A549 (cell line): ENCODE data around the gene MYLK. TPM values are rescaled to one million over a fixed set of nuclear protein-coding genes. Genes with fewer than 3 reads are reported as not detected.

Experiments
- ATAC-seq, 2 experiments: fragments of 200-7000 bp in 1 of 2; fragments of >200 bp in 1 of 2; cut with Nextera tagmentation in 1 of 2; cut with Tn5 transposase in 1 of 2; 3 replicates each; pipeline versions ENCODE4 v1.8.0 to v1.9.1; 2018 to 2020; ENCODE audit warnings: mild to moderate bottlenecking in 1 of 2, moderate library complexity in 1 of 2
- CTCF ChIA-PET: fragments of 300-600 bp; sonication (Branson Sonifier 250); formaldehyde crosslinking; extraction: SDS; loops from one replicate; lab custom pipeline; 2021; ENCODE audit warnings: antibody characterized with exemption, inconsistent platforms; lab: Yijun Ruan, JAX
- POLR2A ChIA-PET: fragments of 350-600 bp; formaldehyde crosslinking; extraction: SDS; loops from one replicate; lab custom pipeline; 2021; ENCODE audit warnings: antibody characterized with exemption, inconsistent platforms; lab: Yijun Ruan, JAX
- DNase-seq, 2 experiments: peaks; one replicate each; pipeline versions ENCODE4 v3.0.0 to v3.0.0-alpha.2; 2011 to 2016; ENCODE audit warnings: low read depth in 1 of 2, low spot score in 1 of 2
- FAIRE-seq: peaks from 2 replicates; lab custom pipeline; 2011; peaks lifted over from hg19 to GRCh38; lab: Jason Lieb, UNC
- H3K27ac ChIP-seq, 2 experiments: fragments of >200 bp; sonication (Bioruptor Twin); formaldehyde crosslinking; 3 replicates each; pipeline ENCODE4 v1.5.1; 2016 to 2017
- H3K4me1 ChIP-seq: fragments of >200 bp; sonication (Bioruptor Twin); formaldehyde crosslinking; 3 replicates; pipeline ENCODE4 v1.6.1; 2016
- H3K4me2 ChIP-seq: fragments of >200 bp; sonication (Bioruptor Twin); formaldehyde crosslinking; 3 replicates; pipeline ENCODE4 v1.6.1; 2016
- H3K4me3 ChIP-seq: fragments of >200 bp; sonication (Bioruptor Twin); formaldehyde crosslinking; 3 replicates; pipeline ENCODE4 v1.5.1; 2016
- H3K9me3 ChIP-seq: fragments of >200 bp; sonication (Bioruptor Twin); formaldehyde crosslinking; 3 replicates; pipeline ENCODE4 v1.6.1; 2016
- CEBPB ChIP-seq, 2 experiments: fragments of >200 bp in 1 of 2; sonication (Bioruptor Twin) in 1 of 2; formaldehyde crosslinking in 1 of 2; IDR thresholded peaks; 2 replicates each; pipeline ENCODE4 v1.6.1; 2012 to 2016
- EHF ChIP-seq: fragments of 250-450 bp; sonication (Bioruptor Pico); IDR thresholded peaks from 2 replicates; pipeline ENCODE4 v1.5.0; 2020; ENCODE audit warnings: mild to moderate bottlenecking
- EHMT2 ChIP-seq: fragments of 200-600 bp; sonication (generic); IDR thresholded peaks from 2 replicates; pipeline ENCODE4 v1.6.1; 2016; ENCODE audit warnings: antibody characterized with exemption, low read depth, mild to moderate bottlenecking, moderate library complexity
- FOSB ChIP-seq: fragments of 250-450 bp; sonication (Bioruptor Pico); IDR thresholded peaks from 2 replicates; pipeline ENCODE4 v1.5.0; 2020; ENCODE audit warnings: mild to moderate bottlenecking, moderate library complexity
- HEYL ChIP-seq: fragments of 250-450 bp; sonication (Bioruptor Pico); IDR thresholded peaks from 2 replicates; pipeline ENCODE4 v1.8.0; 2021; ENCODE audit warnings: mild to moderate bottlenecking, moderate library complexity
- HMGXB4 ChIP-seq: fragments of 250-450 bp; sonication (Bioruptor Pico); IDR thresholded peaks from 2 replicates; pipeline ENCODE4 v1.5.0; 2021; ENCODE audit warnings: mild to moderate bottlenecking, moderate library complexity, borderline replicate concordance
- MAX ChIP-seq: IDR thresholded peaks from 2 replicates; pipeline ENCODE4 v1.6.1; 2012
- MYC ChIP-seq: IDR thresholded peaks from 2 replicates; pipeline ENCODE4 v1.6.1; 2012; ENCODE audit warnings: mild to moderate bottlenecking, inconsistent platforms, low read length, improper control_type of control experiment, borderline replicate concordance
- NFE2L2 ChIP-seq: fragments of 150-350 bp; conservative IDR thresholded peaks from 2 replicates; pipeline ENCODE4 v1.6.1; 2014; ENCODE audit warnings: low read length
- NR3C1 ChIP-seq: fragments of >200 bp; sonication (Bioruptor Twin); formaldehyde crosslinking; IDR thresholded peaks from 3 replicates; pipeline ENCODE4 v1.6.1; 2017
- POLR2A ChIP-seq: IDR thresholded peaks from 2 replicates; pipeline ENCODE4 v1.6.1; 2012; ENCODE audit warnings: mild to moderate bottlenecking, low read length
- POLR2AphosphoS2 ChIP-seq: conservative IDR thresholded peaks from 2 replicates; pipeline ENCODE4 v1.6.1; 2012; ENCODE audit warnings: low read length, improper control_type of control experiment, inconsistent platforms
- RCOR1 ChIP-seq: fragments of 150-350 bp; IDR thresholded peaks from 2 replicates; pipeline ENCODE4 v1.6.1; 2014; ENCODE audit warnings: antibody characterized with exemption, low read length, low read depth
- RFX5 ChIP-seq: fragments of 450-650 bp; IDR thresholded peaks from 2 replicates; pipeline ENCODE4 v1.7.1; 2014; ENCODE audit warnings: antibody characterized with exemption, mild to moderate bottlenecking, moderate library complexity
- SREBF2 ChIP-seq: fragments of 450-650 bp; IDR thresholded peaks from 2 replicates; pipeline ENCODE4 v1.6.1; 2014; ENCODE audit warnings: mild to moderate bottlenecking, moderate library complexity
- ZSCAN20 ChIP-seq: fragments of 250-450 bp; sonication (Bioruptor Pico); IDR thresholded peaks from 2 replicates; pipeline ENCODE4 v1.8.0; 2022; ENCODE audit warnings: mild to moderate bottlenecking, moderate library complexity
- whole genome bisulfite sequencing: methylation state at CpG from one replicate; pipeline ENCODE4 v1.1.6; 2017; ENCODE audit errors: missing lambda C conversion rate; 5-methylcytosine and 5-hydroxymethylcytosine counted together
- polyA plus RNA-seq, 4 experiments: library from polyadenylated mRNA; depleted of rRNA in 3 of 4; stranded (reverse); fragments of >200 nt; fragmentation: RNase III in 1 of 4; extraction: RNeasy Plus Mini Kit Qiagen cat#74134 plus additional on column Dnase treatment in 1 of 4; gene quantifications; 2 replicates in 3 of 4; 3 replicates in 1 of 4; pipeline ENCODE4 v1.2.3, GENCODE V29; 2011 to 2017
- TF ChIP-seq, protein P1 (sequence below): fragments of 200-600 bp; sonication (generic); IDR thresholded peaks from 2 replicates; pipeline ENCODE4 v1.6.1; 2016; ENCODE audit warnings: antibody characterized with exemption, mild to moderate bottlenecking, moderate library complexity

The MYLK gene
- polyA plus RNA-seq, 2 of the 4 experiments (the other 2 are of a cell fraction), result 16.9 to 17.4 TPM

DNA sequence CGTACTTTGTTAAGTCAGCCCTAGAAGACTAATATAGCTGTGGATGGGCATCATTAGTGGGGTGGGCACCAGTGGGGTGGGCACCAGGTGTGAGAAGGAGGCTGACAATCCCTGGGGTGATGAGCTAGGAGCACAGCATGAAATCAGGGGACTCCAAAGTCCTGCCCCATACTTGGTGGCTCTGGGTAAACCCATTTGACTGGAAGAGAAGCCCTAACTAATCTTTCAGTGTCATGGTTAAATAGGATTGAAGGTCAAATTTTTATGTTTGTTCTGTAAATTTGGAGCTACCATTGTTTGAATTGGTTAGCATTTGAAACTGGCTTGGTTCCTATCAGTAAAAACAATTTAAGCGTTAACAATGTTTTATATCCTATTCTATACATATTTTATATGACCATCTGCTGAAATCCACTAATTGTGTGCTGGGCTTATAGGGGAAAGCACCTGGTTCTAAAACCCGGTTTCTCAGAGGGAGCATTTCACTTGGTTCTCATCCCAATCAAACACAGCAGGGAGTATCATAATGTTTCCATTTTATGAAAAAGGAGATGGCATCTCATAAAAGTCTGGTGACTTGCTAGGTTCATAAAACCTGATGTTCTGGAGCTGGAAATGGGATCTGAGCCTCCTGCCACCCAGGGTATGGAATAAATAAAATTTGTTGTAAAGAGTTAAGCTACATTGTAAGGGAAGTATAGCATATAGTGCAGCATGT lies 211.5 kb downstream of the MYLK start:
- no peak overlapping the region for H3K27ac ChIP-seq
- no peaks in the 10 kb centered on the region for H3K9me3 ChIP-seq
- no peaks in the 10 kb centered on the region for H3K4me1 ChIP-seq
- FAIRE-seq, result no peak
- no peak for TF ChIP-seq MAX
- TF ChIP-seq HMGXB4 (CRISPR knock-in tag), result no peak
- TF ChIP-seq EHMT2, result no peak
- TF ChIP-seq ZSCAN20 (CRISPR knock-in tag), result no peak
- TF ChIP-seq HEYL (CRISPR knock-in tag), result no peak
- TF ChIP-seq RCOR1, result no peak
- no peak overlapping the region for H3K4me2 ChIP-seq
- no peak for DNase-seq
- no peak for ATAC-seq
- ChIA-PET POLR2A (no interaction called here), CTCF (interaction anchor here (0.9 to 3.3 kb wide), 12 partner anchors 9 to 343 kb away, joined by 3 to 34 read pairs (median 4); no protein-coding TSS in a partner anchor)
- WGBS, result 88% methylated on average over 3 of the region's 3 CpGs
- H3K4me3 ChIP-seq, result no peak overlapping the region

DNA sequence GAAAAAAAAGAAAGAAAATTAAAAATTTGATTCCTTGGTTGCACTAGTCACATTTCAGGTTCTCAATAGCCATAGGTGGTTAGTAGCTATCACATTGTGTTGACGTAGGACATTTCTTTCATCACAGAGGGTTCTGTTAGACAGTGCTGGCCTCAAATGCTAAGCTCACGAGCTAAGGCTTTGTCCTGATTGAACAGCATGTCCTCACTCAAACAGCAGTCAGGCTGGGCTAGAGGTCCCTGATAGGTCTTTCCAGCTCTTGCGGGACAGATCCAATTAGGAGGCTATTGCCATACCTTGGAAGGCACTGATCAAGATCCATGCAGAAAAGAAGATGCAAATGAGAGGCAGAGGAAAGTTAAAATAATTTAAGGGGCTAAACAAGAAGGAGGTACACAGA lies 213.4 kb downstream of the MYLK start:
- TF ChIP-seq NR3C1, result no peak
- Histone ChIP-seq H3K4me1 (no peaks in the 10 kb centered on the region), H3K9me3 (no peaks in the 10 kb centered on the region), H3K4me3 (no peak overlapping the region), H3K4me2 (no peak overlapping the region), H3K27ac (no peak overlapping the region)
- ATAC-seq, result no peak
- no peak for FAIRE-seq
- DNase-seq, result no peak
- WGBS, result 93% methylated on average over 3 of the region's 3 CpGs
- ChIA-PET POLR2A (no interaction called here), CTCF (interaction anchor here (0.6 to 3.3 kb wide), 3 partner anchors 19 to 242 kb away, joined by 3 to 34 read pairs (median 7); no protein-coding TSS in a partner anchor)

GRCh38 chr3:123668906-123669305 lies 215.2 kb downstream of the MYLK start:
- DNase-seq (no peak), FAIRE-seq (no peak), ATAC-seq (no peak)
- H3K4me3 ChIP-seq, result no peak overlapping the region
- H3K27ac ChIP-seq, result no peak overlapping the region
- TF ChIP-seq FOSB, result no peak
- TF ChIP-seq RFX5, result no peak
- no peak for TF ChIP-seq CEBPB (IDR thresholded peaks at IDR 0.05)
- TF ChIP-seq, protein P1, sequence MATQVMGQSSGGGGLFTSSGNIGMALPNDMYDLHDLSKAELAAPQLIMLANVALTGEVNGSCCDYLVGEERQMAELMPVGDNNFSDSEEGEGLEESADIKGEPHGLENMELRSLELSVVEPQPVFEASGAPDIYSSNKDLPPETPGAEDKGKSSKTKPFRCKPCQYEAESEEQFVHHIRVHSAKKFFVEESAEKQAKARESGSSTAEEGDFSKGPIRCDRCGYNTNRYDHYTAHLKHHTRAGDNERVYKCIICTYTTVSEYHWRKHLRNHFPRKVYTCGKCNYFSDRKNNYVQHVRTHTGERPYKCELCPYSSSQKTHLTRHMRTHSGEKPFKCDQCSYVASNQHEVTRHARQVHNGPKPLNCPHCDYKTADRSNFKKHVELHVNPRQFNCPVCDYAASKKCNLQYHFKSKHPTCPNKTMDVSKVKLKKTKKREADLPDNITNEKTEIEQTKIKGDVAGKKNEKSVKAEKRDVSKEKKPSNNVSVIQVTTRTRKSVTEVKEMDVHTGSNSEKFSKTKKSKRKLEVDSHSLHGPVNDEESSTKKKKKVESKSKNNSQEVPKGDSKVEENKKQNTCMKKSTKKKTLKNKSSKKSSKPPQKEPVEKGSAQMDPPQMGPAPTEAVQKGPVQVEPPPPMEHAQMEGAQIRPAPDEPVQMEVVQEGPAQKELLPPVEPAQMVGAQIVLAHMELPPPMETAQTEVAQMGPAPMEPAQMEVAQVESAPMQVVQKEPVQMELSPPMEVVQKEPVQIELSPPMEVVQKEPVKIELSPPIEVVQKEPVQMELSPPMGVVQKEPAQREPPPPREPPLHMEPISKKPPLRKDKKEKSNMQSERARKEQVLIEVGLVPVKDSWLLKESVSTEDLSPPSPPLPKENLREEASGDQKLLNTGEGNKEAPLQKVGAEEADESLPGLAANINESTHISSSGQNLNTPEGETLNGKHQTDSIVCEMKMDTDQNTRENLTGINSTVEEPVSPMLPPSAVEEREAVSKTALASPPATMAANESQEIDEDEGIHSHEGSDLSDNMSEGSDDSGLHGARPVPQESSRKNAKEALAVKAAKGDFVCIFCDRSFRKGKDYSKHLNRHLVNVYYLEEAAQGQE, result no peak
- no peak for TF ChIP-seq POLR2AphosphoS2
- TF ChIP-seq SREBF2, result no peak
- no peak for TF ChIP-seq POLR2A
- no peak for TF ChIP-seq MYC
- no peak for TF ChIP-seq HEYL (CRISPR knock-in tag)
- TF ChIP-seq EHF (CRISPR knock-in tag), result no peak
- no peak for TF ChIP-seq NFE2L2
- no peak overlapping the region for H3K4me2 ChIP-seq
- WGBS, result 91% methylated on average over 8 of the region's 8 CpGs
- no peaks in the 10 kb centered on the region for H3K4me1 ChIP-seq
- POLR2A ChIA-PET, result no interaction called here
- no peaks in the 10 kb centered on the region for H3K9me3 ChIP-seq
- CTCF ChIA-PET, result no interaction called here
